ENCODE results near the gene EIF5A2.
"Not testable (repeated sequence)": the region's sequence is repeated elsewhere in the genome, so short reads cannot be mapped to it uniquely, and the experiment has no call there.

EIF5A2 gene

DNA sequence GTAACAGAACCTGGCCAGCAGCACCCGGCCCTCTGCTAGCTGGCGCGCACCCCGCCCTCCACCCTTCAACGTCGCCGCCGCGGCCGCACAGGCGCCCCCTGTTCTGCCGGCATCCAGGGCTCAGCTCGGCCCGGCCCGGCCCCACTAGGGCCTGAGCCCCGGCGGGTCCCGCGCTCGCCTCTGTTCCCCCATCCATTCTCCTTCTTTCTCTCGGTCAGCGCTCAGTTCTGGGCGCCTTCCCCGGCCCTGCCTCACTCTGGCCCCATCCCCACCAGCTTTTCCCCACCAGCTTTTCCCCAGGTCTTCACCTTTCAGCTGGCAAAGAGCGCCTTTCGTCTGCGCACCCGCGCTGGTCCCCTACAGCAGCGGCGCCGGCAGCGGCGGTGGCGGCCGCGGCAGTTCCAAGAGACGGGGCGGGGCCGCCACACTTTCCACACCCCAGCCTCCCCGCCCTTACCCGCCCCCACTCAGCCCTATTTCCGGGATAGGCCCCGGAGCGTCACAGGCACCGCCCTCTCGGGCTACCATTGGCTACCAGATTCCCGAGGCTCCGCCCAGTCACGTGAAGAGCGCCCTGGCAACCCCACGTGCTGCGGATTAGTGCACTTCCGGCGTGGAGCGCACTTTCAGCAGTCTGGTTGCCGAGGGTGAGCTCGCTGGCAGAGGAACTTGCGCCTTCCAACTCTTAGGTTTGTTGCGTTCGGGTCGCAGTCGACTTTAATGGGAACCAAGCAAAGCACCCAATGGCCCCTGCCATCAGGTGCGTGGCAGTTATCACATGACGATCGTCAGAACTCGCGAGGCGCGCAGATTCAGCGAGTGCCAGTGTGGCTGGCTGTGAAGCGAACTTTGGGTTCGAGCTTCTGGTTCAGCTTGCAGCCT is at the start of gene EIF5A2:
EIF5A2 (minus strand) TSS at position 403 of the 882 bp plus-strand sequence. CDS start 831 bp downstream, outside the sequence.
- peak; percentile 92 to 97 for DNase-seq (ENCODE audit: low read depth in 2 of 2)

DNA sequence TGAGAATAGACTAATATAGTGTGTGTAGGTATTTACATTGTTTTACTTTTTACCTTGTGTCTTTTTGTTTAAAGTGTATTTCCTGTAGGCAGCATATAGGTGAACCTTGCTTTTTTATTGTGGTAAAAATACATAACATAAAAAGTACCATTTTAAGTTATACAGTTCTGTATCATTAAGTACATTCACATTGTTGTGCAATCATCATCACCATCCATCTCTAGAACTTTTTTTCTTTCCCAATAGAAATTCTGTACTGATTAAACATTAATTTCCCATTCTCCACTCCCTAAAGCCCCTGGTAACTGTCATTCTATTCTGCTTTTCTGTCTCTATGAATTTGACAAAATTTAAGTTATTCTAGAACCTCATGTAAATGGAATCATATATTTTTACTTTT is 48.2 kb upstream of the EIF5A2 start:
- DNase-seq (ENCODE audit: low read depth in 2 of 2): no peak

DNA sequence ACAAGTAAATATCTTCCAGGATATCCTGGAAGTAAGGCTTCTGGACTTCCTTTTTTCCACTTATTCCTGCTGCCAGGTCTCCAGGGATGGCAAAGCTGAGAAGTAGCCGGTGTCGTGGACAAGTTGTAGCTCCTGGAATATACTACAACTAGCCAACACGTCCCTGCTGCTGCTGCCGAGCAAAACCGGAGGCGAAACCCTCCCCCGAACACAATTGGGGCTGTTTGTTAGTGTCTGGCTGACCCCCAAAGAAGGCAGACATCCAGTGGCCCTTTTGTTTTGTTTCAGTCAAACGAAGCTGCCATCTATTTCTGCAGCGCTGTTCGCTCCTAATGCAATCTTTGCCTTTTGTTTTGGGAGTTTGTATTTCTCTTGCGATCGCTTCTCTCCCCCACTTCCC is 45.3 kb upstream of the EIF5A2 start:
- no peak for DNase-seq (ENCODE audit: low read depth in 2 of 2)

DNA sequence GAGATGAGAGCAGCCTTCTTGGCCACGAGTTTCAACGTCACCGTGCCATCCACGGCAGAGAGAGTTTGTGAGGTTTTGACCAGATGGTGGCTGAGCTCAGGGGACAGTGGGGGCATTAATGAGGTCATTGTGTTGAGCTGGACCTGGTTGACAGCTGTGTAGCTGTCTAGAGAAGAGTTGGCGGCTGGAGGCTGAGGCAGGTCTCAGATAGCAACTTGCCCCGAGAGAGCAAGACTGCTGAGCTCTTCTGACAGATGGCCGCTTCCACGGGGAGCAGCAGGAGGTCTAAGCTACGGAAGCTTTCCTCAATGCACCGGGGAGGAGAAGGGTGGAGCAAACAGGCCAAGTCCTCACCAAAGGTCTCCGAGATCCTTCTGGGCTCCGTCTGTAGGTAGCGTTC is 44.8 kb upstream of the EIF5A2 start:
- DNase-seq (ENCODE audit: low read depth in 2 of 2): no peak

DNA sequence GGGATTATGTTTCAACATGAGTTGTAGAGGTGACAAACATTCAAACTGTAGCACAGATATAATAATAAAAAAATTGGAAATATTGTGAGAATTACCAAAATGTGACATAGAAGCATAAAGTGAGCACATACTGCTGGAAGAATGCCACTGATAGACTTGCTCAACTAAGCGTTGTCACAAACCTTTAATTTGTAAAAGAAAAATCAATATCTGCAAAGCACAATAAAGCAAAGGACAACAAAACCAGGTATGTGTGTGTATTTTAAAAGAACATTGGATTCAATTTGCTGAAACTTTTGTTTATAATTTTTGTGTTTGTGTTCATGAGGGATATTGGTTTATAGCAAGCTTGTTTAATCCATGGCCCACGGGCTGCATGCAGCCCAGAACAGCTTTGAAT is 40.8 kb upstream of the EIF5A2 start:
- no peak for DNase-seq (ENCODE audit: low read depth in 2 of 2)

DNA sequence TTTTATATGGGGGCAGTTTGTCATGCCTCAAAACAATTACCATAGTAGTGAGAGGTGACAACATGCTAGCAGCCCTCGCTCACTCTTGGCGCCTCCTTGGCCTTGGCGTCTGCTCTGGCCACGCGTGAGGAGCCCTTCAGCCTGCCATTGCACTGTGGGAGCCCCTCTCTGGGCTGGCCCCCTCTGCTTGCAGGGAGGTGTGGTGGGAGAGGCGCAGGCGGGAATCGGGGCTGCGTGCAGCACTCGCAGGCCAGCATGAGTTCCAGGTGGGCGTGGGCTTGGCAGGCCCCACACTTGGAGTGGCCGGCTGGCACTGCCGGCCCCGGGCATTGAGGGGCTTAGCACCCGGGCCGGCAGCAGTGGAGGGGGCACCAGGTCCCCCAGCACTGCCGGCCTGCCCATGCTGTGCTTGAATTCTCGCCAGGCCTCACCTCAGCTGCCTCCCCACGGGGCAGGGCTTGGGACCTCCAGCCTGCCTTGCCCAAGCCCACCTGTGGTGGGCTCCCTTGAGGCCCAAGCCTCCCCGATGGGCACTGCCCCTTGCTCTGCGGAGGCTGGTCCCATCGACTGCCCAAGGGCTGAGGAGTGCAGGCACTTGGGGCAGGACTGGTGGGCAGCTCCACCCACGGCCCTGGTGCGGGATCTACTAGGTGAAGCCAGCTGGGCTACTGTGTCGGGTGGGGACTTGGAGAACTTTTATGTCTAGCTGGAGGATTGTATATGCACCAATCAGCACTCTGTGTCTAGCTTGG is 38.8 kb upstream of the EIF5A2 start:
- DNase-seq (ENCODE audit: low read depth in 2 of 2): no peak

DNA sequence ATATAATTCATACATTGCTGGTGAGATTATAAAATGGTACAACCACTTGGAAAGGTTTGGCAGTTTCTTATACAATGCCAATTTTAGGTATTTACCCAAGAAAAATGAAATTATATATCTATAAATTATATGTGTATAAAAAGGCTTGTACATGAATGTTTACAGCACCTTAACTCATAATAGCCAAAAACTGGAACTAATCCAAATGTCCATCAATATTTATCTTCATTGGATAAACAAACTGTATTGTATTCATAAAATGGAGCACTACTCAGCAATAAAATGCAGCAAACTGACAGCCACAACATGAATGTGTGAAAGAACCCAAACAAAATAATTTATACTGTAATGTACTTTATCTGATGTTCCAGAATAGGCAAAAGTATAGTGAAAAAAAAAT is 33.6 kb upstream of the EIF5A2 start:
- no peak for DNase-seq (ENCODE audit: low read depth in 2 of 2)

DNA sequence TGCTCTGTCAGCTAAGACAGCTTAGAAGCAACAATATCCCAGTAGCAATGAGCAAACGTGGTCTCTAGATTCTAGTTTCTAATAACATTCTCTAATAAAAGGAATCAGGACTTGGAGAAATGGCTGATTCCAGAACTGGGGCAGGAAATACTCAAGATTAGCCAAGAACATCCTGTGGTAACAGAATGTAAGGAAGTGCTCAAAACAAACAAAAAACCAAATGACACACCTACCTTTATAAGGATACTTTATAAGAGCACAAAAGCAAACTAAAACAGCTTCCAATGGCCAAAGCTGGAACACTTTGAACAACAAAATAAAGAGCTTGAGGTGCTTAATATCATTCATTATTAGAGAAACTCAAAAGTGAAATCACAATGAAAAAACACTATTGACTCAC is 33.1 kb upstream of the EIF5A2 start:
- DNase-seq (ENCODE audit: low read depth in 2 of 2): no peak

DNA sequence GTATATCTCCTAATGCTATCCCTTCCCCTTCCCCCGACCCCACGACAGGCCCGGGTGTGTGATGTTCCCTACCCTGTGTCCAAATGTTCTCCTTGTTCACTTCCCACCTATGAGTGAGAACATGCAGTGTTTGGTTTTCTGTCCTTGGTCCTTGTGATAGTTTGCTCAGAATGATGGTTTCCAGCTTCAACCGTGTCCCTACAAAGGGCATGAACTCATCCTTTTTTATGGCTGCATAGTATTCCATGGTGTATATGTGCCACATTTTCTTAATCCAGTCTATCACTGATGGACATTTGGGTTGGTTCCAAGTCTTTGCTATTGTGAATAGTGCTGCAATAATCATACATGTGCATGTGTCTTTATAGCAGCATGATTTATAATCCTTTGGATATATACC is 24.6 kb upstream of the EIF5A2 start:
- DNase-seq (ENCODE audit: low read depth in 2 of 2): not testable (repeated sequence)

DNA sequence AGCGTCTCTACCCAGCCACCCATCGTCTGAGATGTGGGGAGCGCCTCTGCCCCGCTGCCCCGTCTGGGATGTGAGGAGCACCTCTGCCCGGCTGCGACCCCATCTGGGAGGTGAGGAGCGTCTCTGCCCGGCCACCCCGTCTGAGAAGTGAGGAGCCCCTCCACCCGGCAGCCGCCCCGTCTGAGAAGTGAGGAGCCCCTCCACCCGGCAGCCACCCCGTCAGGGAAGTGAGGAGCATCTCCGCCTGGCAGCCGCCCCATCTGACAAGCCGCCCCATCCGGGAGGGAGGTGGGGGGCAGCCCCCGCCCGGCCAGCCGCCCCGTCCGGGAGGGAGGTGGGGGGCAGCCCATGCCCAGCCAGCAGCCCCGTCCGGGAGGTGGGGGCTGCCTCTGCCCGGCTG is 15.1 kb upstream of the EIF5A2 start:
- DNase-seq (ENCODE audit: low read depth in 2 of 2): not testable (repeated sequence)

DNA sequence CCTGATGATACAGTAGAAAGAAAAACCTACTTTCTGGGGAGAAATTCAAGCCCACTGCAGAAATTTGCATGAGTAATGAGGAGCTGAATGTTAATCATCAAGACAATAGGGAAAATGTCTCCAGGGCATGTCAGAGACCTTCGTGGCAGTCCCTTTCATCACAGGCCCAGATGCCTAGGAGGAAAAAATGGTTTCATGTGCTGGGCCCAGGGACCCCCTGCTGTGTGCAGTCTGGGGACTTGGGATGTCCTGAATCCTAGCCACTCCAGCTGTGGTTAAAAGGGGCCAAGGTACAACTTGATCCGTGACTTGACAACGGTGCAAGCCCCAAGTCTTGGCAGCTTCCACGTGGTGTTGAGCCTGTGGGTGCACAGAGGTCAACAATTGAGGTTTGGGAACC is 10.3 kb upstream of the EIF5A2 start:
- no peak for DNase-seq (ENCODE audit: low read depth in 2 of 2)

DNA sequence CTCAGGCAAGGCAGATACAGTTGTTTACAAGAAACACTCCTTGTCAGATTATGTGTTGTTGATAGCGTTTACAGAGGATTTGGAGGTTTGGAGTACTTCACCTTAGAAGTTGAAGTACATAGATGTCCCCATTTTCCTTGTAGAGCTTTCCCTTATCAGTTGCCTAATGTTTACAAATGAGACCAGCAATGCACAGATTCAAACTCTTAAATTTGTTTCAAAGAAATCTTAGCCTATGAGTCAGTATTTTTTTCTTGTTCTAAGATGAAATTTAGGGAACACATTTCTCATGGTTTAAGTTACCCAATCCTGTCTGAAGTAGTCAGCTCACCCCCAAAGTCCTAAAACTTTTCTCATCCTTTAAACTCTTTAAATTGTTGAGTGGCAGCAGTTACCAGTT is 6.3 kb upstream of the EIF5A2 start:
- no peak for DNase-seq (ENCODE audit: low read depth in 2 of 2)

DNA sequence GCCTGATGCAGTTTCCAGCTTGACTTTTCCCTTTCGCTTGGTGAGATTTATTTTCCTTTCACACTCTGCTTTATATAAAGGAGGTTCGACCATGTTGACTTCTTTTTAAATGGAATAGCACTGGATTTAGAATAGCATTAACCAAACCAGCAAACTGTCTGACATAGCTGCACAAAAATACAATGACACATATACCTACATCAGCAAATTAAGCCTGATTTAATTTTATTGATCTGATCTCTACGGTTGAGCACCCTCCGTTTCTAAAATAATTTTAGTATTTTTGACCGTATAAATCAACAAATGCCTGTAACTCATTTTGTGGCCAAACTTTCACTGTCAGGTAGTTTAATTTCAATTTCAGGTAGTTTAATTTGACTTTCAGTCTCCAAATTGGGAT is 5.8 kb upstream of the EIF5A2 start:
- DNase-seq (ENCODE audit: low read depth in 2 of 2): no peak

DNA sequence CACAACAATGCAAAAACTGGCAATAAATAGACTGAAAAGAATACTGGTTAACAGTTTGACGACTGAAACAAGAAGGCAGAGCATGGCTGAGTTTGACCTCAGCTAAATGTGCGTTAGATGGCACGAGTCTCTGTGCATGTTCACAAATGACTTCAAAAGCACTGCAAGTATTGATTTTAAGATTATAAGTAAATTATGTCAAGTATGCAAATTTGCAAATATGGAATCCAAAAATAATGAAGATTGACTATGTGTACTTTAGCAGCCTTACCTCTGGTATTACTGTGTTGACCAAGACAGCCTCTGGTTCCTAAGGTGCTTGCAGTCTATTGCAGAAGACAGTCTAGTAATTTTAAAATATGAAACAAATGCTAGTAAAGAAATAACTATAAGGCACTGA is 2.6 kb upstream of the EIF5A2 start:
- no peak for DNase-seq (ENCODE audit: low read depth in 2 of 2)

DNA sequence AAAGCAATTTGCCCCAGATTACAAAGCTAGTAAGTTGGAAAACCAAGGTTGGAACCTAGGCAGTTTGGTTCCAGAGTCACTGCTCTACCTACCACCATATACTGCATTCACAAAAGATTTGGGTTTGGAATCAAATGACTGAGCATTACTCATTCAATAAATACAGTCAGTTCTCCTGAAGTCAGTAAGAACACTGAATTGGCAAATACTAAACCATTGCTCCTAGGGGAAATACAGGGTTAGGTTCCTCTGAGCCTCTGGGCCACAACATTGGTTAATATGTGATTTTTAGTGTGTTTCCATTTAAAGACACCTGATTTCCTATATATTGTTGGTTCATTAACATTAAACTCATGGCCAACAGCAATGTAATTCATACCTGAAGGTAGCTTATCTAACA is 2.1 kb upstream of the EIF5A2 start:
- no peak for DNase-seq (ENCODE audit: low read depth in 2 of 2)

DNA sequence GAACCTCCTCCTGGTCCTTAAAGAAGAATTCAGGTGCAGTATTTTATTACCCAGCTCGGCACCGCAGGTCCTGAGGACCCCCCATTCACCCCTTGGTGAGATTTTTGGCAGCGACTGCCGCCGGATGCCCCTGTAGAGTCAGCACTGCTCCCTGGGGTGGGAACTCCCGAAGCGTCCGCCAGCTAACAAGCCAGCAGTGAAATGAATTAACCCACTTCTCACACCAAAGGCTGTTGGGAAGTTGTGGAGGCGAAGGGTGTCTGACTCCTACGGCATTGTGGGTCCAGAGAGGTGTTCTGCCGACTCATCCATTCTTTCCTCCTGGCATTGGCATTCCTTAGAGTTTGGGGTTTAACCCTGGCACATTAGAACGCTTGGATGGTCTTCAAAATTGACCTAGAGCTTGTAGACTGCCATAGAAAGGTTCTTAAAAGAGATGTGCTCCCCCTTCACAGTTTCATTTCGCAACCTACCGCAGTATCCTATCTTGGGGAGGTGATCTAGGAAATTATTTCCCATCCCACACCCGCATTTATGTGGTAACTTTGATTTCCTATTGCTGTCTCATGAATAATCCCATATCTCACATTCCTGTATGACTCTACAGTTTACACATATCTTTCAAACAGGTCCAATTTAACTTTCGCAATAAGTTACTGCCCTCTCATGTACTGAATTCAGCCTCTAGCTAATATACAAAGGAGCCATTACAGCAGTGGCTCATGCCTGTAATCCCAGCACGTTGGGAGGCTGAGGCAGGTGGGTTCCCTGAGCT is 879 bp upstream of the EIF5A2 start:
- DNase-seq (ENCODE audit: low read depth in 2 of 2): no peak

DNA sequence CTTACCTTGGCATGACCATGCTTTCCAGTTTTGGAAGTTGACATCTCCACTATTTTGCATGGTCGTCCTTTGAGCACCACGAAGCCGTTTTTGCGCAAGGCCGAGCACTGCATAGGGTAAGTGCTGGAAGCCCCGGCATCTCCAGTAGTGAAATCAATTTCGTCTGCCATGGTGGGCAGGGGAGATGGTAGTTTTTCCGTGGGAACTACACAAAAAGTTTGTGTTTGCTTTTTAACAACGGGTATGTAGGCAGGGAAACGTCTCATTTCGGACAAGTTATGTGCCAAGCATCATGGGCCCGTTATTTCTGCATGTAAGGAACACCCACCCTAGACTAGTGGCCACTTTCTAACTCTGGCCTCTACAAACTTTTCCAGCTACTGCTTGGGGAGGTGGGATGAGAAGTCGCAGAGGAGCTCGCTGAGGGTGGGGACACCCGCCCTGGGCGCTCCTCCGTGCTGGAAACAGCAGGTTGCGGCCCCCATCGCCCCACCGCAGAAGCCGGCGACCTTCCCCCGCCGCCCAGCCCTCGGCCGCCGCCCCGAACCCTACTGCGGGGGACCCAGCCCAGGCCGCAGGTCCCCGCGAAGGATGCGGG is 701 bp downstream of the EIF5A2 start:
- no peak for DNase-seq (ENCODE audit: low read depth in 2 of 2)

DNA sequence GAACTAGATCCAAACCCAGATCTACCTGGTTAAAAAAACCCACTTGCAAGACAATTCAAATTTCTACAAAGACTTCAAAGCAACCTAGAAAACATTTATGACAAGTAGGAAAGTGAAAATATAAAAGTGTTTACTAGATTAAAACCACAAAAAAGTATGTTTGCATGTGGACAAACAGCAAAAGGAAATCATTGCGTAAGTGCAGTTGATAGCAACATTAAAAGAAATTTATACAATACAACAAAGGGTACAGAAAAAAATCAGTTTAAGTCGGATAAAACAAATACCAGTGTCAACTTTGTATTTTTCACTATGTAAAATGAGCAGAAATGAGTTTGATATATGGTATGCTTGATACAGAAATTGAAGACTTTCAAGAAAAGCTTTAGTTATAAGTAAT is 2.6 kb downstream of the EIF5A2 start:
- no peak for DNase-seq (ENCODE audit: low read depth in 2 of 2)

DNA sequence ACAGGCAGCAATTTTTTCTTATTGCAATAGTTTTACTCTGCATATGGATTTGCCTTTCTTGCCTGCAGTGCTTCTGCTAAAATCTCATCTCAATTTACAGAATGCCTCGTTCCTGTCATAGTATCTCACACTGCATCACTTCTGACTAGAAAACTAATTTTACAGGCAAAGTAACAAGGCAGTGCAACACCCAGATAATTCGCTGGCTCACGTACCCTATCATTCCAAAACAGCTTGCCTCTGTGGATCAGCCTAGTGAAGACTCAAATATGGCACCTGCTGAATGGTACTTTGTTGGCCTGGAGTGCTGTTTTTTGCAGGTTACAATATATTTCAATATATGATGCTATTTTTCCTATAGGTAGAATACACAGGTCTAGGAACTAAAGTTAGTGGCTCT is 5.3 kb downstream of the EIF5A2 start:
- no peak for DNase-seq (ENCODE audit: low read depth in 2 of 2)

DNA sequence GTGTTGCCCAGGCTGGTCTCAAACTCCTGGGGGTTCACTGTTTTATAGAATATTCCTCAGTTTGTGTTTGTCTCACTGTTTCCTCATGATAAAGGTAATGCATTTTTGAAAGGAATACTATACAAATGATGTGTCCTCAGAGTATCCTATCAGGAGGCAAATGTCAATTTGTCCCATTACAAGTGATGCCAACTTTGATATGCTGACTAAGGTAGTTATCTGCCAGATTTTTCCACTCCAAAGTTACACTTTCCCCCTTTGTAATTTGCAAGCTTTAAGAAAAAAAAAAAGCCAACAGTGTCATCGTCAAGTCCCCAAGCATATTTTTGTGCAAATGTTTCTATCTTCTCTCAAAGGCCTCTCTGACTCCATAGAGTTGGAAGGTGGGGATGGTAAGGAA is 9.0 kb downstream of the EIF5A2 start:
- DNase-seq (ENCODE audit: low read depth in 2 of 2): no peak

DNA sequence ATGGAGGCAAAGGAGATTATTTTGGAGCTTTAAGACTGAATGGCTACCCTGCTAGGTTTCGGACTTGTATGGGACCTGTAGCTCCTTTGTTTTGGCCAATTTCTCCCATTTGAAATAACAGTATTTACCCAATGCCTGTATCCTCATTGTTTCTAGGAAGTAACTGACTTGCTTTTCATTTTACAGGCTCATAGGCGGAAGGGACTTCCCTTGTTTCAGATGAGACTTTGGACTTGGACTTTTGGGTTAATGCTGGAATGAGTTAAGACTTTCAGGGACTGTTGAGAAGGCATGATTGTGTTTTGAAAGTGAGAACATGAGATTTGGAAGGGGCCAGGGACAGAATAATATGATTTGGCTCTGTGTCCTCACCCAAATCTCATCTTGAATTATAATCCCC is 10.5 kb downstream of the EIF5A2 start:
- no peak for DNase-seq (ENCODE audit: low read depth in 2 of 2)

DNA sequence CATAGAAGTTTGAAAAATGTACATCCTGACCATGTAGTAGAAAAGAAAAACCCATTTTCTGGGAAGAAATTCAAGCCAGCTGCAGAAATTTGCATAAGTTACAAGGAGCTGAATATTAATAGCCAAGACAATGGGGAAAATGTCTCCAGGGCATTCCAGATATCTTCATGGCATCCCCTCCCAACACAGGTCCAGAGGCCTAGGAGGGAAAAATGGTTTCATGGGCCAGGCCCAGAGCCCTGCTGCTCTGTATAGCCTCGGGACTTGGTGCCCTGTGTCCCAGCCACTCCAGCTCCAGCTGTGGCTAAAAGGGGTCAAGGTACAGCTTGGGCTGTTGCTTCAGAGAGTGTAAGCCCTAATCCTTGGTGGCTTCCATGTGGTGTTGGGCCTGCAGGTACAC is 11.2 kb downstream of the EIF5A2 start:
- DNase-seq (ENCODE audit: low read depth in 2 of 2): not testable (repeated sequence)

Measured in stimulated activated CD4-positive, alpha-beta T cell treated with anti-CD3 and anti-CD28 coated beads, Interleukin-4, amount 100 ng/mL, for 48 hours (primary cell).